CD4-positive, CD25-positive, alpha-beta regulatory T cell (primary cell): Measurements from ENCODE around the gene C14orf180. TPM values are rescaled to one million over a fixed set of nuclear protein-coding genes. Genes with fewer than 3 reads are reported as not detected.

Experiments used
- ATAC-seq, 2 donors: fragments of 150-1000 bp; cut with Tn5 transposase; one replicate each; pipeline ENCODE4 v1.10.0; 2021; ENCODE audit warnings: low read depth in 2 of 2, moderate number of reproducible peaks in 2 of 2, moderate library complexity in 1 of 2
- DNase-seq, 3 donors: peaks; one replicate each; pipeline versions ENCODE4 v3.0.0 to v3.0.0-alpha.2; 2012 to 2022; ENCODE audit warnings: mixed read lengths in 1 of 3
- H3K27ac ChIP-seq: one replicate; pipeline ENCODE4 v1.7.0; 2013; ENCODE audit warnings: mild to moderate bottlenecking, low read length; ENCODE audit not compliant: insufficient read depth, poor library complexity, severe bottlenecking
- H3K27me3 ChIP-seq: one replicate; pipeline ENCODE4 v1.7.0; 2013; ENCODE audit warnings: low read length; ENCODE audit not compliant: control insufficient read depth, insufficient read depth
- H3K36me3 ChIP-seq: one replicate; pipeline ENCODE4 v1.7.0; 2013; ENCODE audit warnings: mild to moderate bottlenecking, low read length, moderate library complexity; ENCODE audit not compliant: control insufficient read depth, insufficient read depth
- H3K4me1 ChIP-seq: 2 replicates; pipeline ENCODE4 v1.7.0; 2013; ENCODE audit warnings: mild to moderate bottlenecking, low read length; ENCODE audit not compliant: insufficient read depth, control insufficient read depth, poor library complexity, severe bottlenecking
- H3K4me3 ChIP-seq: one replicate; pipeline ENCODE4 v1.7.0; 2013; ENCODE audit warnings: low read depth, mild to moderate bottlenecking, low read length, moderate library complexity
- H3K9me3 ChIP-seq, 2 experiments: 1 replicate in 1 of 2; 2 replicates in 1 of 2; pipeline ENCODE4 v1.7.0; 2013; ENCODE audit warnings: low read length in 2 of 2, mild to moderate bottlenecking in 1 of 2, moderate library complexity in 1 of 2; ENCODE audit not compliant: control insufficient read depth in 2 of 2
- H3K27ac Mint-ChIP-seq, 3 donors: one replicate each; pipeline ENCODE4 v1.8.0; 2020 to 2022; ENCODE audit warnings: mild to moderate bottlenecking in 3 of 3, mixed read lengths in 3 of 3, moderate library complexity in 2 of 3
- H3K27me3 Mint-ChIP-seq: one replicate; pipeline ENCODE4 v1.8.0; 2022; ENCODE audit warnings: mild to moderate bottlenecking, mixed read lengths
- H3K36me3 Mint-ChIP-seq: one replicate; pipeline ENCODE4 v1.8.0; 2020; ENCODE audit warnings: mixed read lengths
- H3K4me1 Mint-ChIP-seq, 4 donors: one replicate each; pipeline ENCODE4 v1.8.0; 2020 to 2022; ENCODE audit warnings: mixed read lengths in 4 of 4, mild to moderate bottlenecking in 1 of 4
- H3K4me3 Mint-ChIP-seq, 4 donors: one replicate each; pipeline ENCODE4 v1.8.0; 2020 to 2022; ENCODE audit warnings: mild to moderate bottlenecking in 4 of 4, mixed read lengths in 4 of 4, moderate library complexity in 3 of 4
- H3K9me3 Mint-ChIP-seq, 7 donors: one replicate each; pipeline ENCODE4 v1.8.0; 2020 to 2022; ENCODE audit warnings: mixed read lengths in 7 of 7, mild to moderate bottlenecking in 3 of 7, moderate library complexity in 2 of 7
- polyA plus RNA-seq, 4 donors: library from polyadenylated mRNA; unstranded; fragments of 300-500 nt; fragmentation: Illumina TruSeq; gene quantifications; one replicate each; pipeline ENCODE4 v1.2.3, GENCODE V29; 2021
- total RNA-seq: library from RNA; stranded (reverse); gene quantifications from one replicate; pipeline ENCODE4 v1.2.3, GENCODE V29; 2022

The C14orf180 gene
- total and polyA plus RNA-seq, 5 donors from 2014 or later = not detected

- no peak overlapping the region for H3K4me3 Mint-ChIP-seq
- no peak for DNase-seq
- no peak for ATAC-seq
- peaks cover 0 to 2% (median 0%) of the 10 kb centered on the region in 4 donors for H3K4me1 Mint-ChIP-seq
- H3K27me3 Mint-ChIP-seq = no peaks in the 10 kb centered on the region
- H3K27ac Mint-ChIP-seq = no peak overlapping the region
- no peaks in the 10 kb centered on the region for H3K36me3 Mint-ChIP-seq
- no peaks in the 10 kb centered on the region for H3K36me3 ChIP-seq
- H3K9me3 Mint-ChIP-seq = no peaks in the 10 kb centered on the region
- H3K9me3 ChIP-seq = no peaks in the 10 kb centered on the region
- no peak overlapping the region for H3K4me3 ChIP-seq
- no peak overlapping the region for H3K27ac ChIP-seq
- H3K27me3 ChIP-seq = no peaks in the 10 kb centered on the region
- peaks cover 5% of the 10 kb centered on the region for H3K4me1 ChIP-seq
These were observed 12.2 kb upstream of the C14orf180 start for GRCh38 chr14:104567141-104567956.

- Mint-ChIP-seq H3K9me3 (no peaks in the 10 kb centered on the region), H3K27me3 (no peaks in the 10 kb centered on the region), H3K27ac (no peak overlapping the region), H3K36me3 (no peaks in the 10 kb centered on the region), H3K4me3 (no peak overlapping the region), H3K4me1 (peaks cover 0 to 2% (median 0%) of the 10 kb centered on the region in 4 donors)
- DNase-seq (no peak), ATAC-seq (no peak)
- no peaks in the 10 kb centered on the region for H3K27me3 ChIP-seq
- no peak overlapping the region for H3K4me3 ChIP-seq
- H3K4me1 ChIP-seq = peaks cover 5% of the 10 kb centered on the region
- H3K27ac ChIP-seq = no peak overlapping the region
- no peaks in the 10 kb centered on the region for H3K9me3 ChIP-seq
- H3K36me3 ChIP-seq = no peaks in the 10 kb centered on the region
These were observed 11.7 kb upstream of the C14orf180 start for GRCh38 chr14:104567957-104568225.

DNA sequence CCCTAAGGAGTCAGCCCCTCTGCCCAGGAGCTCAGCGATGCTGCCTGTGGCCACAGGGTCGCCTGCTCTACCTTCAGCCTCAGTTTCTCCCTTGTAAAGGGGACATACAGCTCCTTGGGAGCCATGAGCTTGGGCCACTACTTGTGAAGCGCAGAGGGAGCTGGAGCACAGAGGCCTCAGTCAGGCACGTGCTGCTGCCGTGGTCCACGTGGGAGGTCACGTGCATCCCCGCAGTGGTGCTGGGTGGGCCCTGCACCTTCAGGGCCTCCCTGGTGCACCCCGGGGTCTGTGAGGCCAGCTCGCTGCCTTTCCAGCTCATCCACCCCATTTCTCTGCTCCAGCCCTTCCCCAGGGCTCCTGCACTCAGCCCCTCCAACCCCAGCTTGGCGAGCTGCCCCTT, 10.9 kb upstream of the C14orf180 start:
- no peak overlapping the region for H3K27ac ChIP-seq
- ATAC-seq (no peak), DNase-seq (no peak)
- no peaks in the 10 kb centered on the region for H3K36me3 ChIP-seq
- no peaks in the 10 kb centered on the region for H3K9me3 ChIP-seq
- Mint-ChIP-seq H3K36me3 (no peaks in the 10 kb centered on the region), H3K4me1 (peaks cover 0 to 2% (median 0%) of the 10 kb centered on the region in 4 donors), H3K4me3 (no peak overlapping the region), H3K27me3 (no peaks in the 10 kb centered on the region), H3K27ac (no peak overlapping the region), H3K9me3 (no peaks in the 10 kb centered on the region)
- H3K4me1 ChIP-seq = peaks cover 5% of the 10 kb centered on the region
- H3K27me3 ChIP-seq = no peaks in the 10 kb centered on the region
- no peak overlapping the region for H3K4me3 ChIP-seq

DNA sequence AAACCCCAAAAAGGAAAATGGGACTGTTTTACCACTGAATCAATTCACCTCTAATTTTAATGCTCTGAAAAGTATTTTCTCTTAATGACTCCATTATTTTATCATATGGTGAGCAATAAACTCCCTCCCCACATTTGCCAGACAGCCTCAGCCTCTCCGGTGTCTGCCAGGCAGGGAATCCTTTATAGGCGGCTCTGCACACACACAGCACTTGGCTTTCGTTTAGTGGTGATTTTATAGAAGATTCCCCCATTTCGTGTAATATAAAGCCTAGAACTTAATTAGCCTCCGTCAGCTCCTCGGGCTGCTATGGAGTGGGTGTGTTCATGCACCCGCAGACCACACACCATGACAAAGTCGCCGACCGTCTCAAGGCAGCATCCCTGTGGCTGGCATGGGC, 10.1 kb upstream of the C14orf180 start:
- Mint-ChIP-seq H3K4me3 (no peak overlapping the region), H3K27me3 (no peaks in the 10 kb centered on the region), H3K36me3 (no peaks in the 10 kb centered on the region), H3K9me3 (no peaks in the 10 kb centered on the region), H3K4me1 (no peaks in the 10 kb centered on the region), H3K27ac (no peak overlapping the region)
- Histone ChIP-seq H3K9me3 (no peaks in the 10 kb centered on the region), H3K36me3 (no peaks in the 10 kb centered on the region), H3K27me3 (no peaks in the 10 kb centered on the region), H3K4me3 (no peak overlapping the region), H3K27ac (no peak overlapping the region), H3K4me1 (no peaks in the 10 kb centered on the region)
- ATAC-seq (no peak), DNase-seq (no peak)

DNA sequence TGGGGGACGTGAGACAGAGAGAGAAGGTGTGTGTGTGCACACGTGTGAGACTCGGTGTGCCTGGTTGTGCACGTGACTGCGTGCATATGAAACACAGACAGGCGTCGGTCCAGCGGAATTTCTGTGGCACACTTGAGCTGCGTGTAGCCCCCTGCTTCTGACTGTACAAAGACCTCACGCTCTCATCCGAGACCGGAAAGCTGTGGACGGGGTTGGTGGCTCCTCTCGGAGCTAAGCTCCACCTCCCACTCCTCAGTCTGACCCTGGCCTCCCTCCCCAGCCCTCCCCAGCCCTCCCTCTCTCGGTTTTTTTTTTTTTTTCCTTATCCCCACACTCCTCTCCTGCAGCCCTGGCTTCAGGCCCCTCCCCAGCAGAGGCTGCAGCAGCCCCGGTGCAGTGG, 8.3 kb upstream of the C14orf180 start:
- no peaks in the 10 kb centered on the region for H3K9me3 ChIP-seq
- H3K27ac ChIP-seq = no peak overlapping the region
- H3K4me3 Mint-ChIP-seq = no peak overlapping the region
- H3K27me3 Mint-ChIP-seq = no peaks in the 10 kb centered on the region
- H3K4me1 Mint-ChIP-seq = no peaks in the 10 kb centered on the region
- H3K27ac Mint-ChIP-seq = peak overlapping the region in 1 of 3 donors; percentile 17
- no peak for DNase-seq
- no peak overlapping the region for H3K4me3 ChIP-seq
- no peaks in the 10 kb centered on the region for H3K27me3 ChIP-seq
- no peaks in the 10 kb centered on the region for H3K36me3 ChIP-seq
- no peaks in the 10 kb centered on the region for H3K36me3 Mint-ChIP-seq
- no peaks in the 10 kb centered on the region for H3K4me1 ChIP-seq
- H3K9me3 Mint-ChIP-seq = no peaks in the 10 kb centered on the region
- ATAC-seq = no peak

DNA sequence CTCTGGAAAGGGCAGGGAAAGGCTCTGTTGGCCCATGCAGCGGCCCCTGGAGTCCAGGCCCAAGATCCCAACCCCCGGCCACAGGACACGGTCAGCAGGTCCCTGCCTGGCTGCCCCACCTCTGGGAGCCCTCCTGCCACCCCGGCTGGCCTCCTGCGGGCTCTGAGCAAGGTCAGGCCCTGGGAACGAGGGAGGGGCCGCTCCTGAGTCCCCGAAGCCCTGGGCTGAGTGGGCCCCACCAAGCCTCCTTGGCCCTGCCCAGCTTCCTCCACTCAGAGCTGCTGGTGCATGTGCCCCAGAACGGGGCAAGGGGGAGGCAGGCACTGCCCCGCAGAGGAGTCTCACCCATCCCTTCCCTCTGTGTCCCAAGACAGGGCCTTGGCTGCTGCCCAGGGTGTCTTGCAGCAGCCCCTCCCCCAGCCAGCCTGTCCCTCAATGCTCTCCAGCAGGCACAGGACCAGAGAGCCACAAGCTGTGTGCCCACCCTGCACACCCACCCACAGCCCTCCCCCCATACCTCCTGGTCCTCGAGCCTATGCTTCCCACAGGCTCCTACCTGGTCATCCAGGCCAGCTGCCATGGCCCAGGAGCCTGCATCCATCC, 7.4 kb upstream of the C14orf180 start:
- Mint-ChIP-seq H3K27ac (peak overlapping the region in 1 of 3 donors; percentile 56), H3K4me1 (no peaks in the 10 kb centered on the region), H3K27me3 (no peaks in the 10 kb centered on the region), H3K36me3 (no peaks in the 10 kb centered on the region), H3K9me3 (no peaks in the 10 kb centered on the region), H3K4me3 (no peak overlapping the region)
- Histone ChIP-seq H3K27ac (no peak overlapping the region), H3K27me3 (no peaks in the 10 kb centered on the region), H3K36me3 (no peaks in the 10 kb centered on the region), H3K9me3 (no peaks in the 10 kb centered on the region), H3K4me3 (no peak overlapping the region), H3K4me1 (no peaks in the 10 kb centered on the region)
- DNase-seq (no peak), ATAC-seq (peak in 1 of 2 donors; percentile 11)

- Histone ChIP-seq H3K9me3 (no peaks in the 10 kb centered on the region), H3K36me3 (no peaks in the 10 kb centered on the region), H3K4me1 (no peaks in the 10 kb centered on the region), H3K27me3 (no peaks in the 10 kb centered on the region), H3K4me3 (no peak overlapping the region), H3K27ac (no peak overlapping the region)
- no peak for DNase-seq
- no peaks in the 10 kb centered on the region for H3K9me3 Mint-ChIP-seq
- H3K27ac Mint-ChIP-seq = peak overlapping the region in 1 of 3 donors; percentile 56
- H3K4me3 Mint-ChIP-seq = no peak overlapping the region
- no peaks in the 10 kb centered on the region for H3K36me3 Mint-ChIP-seq
- ATAC-seq = no peak
- H3K4me1 Mint-ChIP-seq = no peaks in the 10 kb centered on the region
- H3K27me3 Mint-ChIP-seq = no peaks in the 10 kb centered on the region
These were observed 6.9 kb upstream of the C14orf180 start for GRCh38 chr14:104572668-104573067.

GRCh38 chr14:104573930-104574329, 5.6 kb upstream of the C14orf180 start:
- Histone ChIP-seq H3K27me3 (no peaks in the 10 kb centered on the region), H3K27ac (no peak overlapping the region), H3K4me1 (no peaks in the 10 kb centered on the region), H3K36me3 (no peaks in the 10 kb centered on the region), H3K9me3 (no peaks in the 10 kb centered on the region), H3K4me3 (no peak overlapping the region)
- Mint-ChIP-seq H3K27ac (no peak overlapping the region), H3K27me3 (no peaks in the 10 kb centered on the region), H3K9me3 (no peaks in the 10 kb centered on the region), H3K4me1 (no peaks in the 10 kb centered on the region), H3K36me3 (no peaks in the 10 kb centered on the region), H3K4me3 (no peak overlapping the region)
- no peak for DNase-seq
- no peak for ATAC-seq
